Spleen (tissue), 11 donors: ENCODE measurements around the gene DIP2C. TPM values are rescaled to one million over a fixed set of nuclear protein-coding genes. Genes with fewer than 3 reads are reported as not detected.
"Not testable (repeated sequence)": the region's sequence is repeated elsewhere in the genome, so short reads cannot be mapped to it uniquely, and the experiment has no call there.

ENCODE experiments used
- DNase-seq: peaks from one replicate; pipeline ENCODE4 v3.0.0-alpha.2; 2020
- H3K27ac ChIP-seq, 8 donors: fragments of 200-600 bp; sonication (generic) in 7 of 8; 1 replicate in 4 of 8; 2 replicates in 4 of 8; pipeline versions ENCODE4 v1.5.0 to v1.8.0; 2016 to 2021; ENCODE audit warnings: inconsistent platforms in 4 of 8, mild to moderate bottlenecking in 4 of 8, moderate library complexity in 1 of 8
- H3K27me3 ChIP-seq, 7 donors: fragments of 200-600 bp; sonication (generic) in 6 of 7; replicated peaks in 1 of 7; 1 replicate in 4 of 7; 2 replicates in 3 of 7; pipeline versions ENCODE4 v1.5.0 to v1.8.0; 2016 to 2021; ENCODE audit warnings: inconsistent platforms in 3 of 7, mild to moderate bottlenecking in 1 of 7
- H3K36me3 ChIP-seq, 6 donors: fragments of 200-600 bp; sonication (generic) in 5 of 6; 1 replicate in 4 of 6; 2 replicates in 2 of 6; pipeline versions ENCODE4 v1.5.0 to v1.8.0; 2016 to 2021; ENCODE audit warnings: inconsistent platforms in 2 of 6
- H3K4me1 ChIP-seq, 6 donors: fragments of 200-600 bp; sonication (generic) in 5 of 6; 1 replicate in 3 of 6; 2 replicates in 3 of 6; pipeline versions ENCODE4 v1.5.0 to v1.8.0; 2016 to 2021; ENCODE audit warnings: inconsistent platforms in 3 of 6
- H3K4me3 ChIP-seq, 8 donors: fragments of 200-600 bp; sonication (generic) in 7 of 8; 1 replicate in 4 of 8; 2 replicates in 4 of 8; pipeline versions ENCODE4 v1.5.0 to v1.8.0; 2016 to 2021; ENCODE audit warnings: inconsistent platforms in 4 of 8, mild to moderate bottlenecking in 4 of 8, moderate library complexity in 2 of 8
- H3K9me3 ChIP-seq, 8 donors: fragments of 200-600 bp; sonication (generic) in 7 of 8; 1 replicate in 4 of 8; 2 replicates in 4 of 8; pipeline versions ENCODE4 v1.5.0 to v1.8.0; 2016 to 2021; ENCODE audit warnings: inconsistent platforms in 4 of 8
- POLR2A ChIP-seq, 3 donors: fragments of 450-650 bp; IDR thresholded peaks; one replicate each; pipeline ENCODE4 v1.5.1; 2017; ENCODE audit warnings: antibody characterized with exemption in 3 of 3, mild to moderate bottlenecking in 1 of 3
- POLR2AphosphoS5 ChIP-seq, 3 donors: sonication (generic); formaldehyde crosslinking; IDR thresholded peaks; one replicate each; pipeline ENCODE4 v1.5.1; 2017; ENCODE audit warnings: antibody characterized with exemption in 3 of 3
- WGBS, 5 donors: extraction: QIAGEN DNeasy Blood & Tissue Kit in 3 of 5; methylation state at CpG; one replicate each; pipeline versions ENCODE4 v1.1.5 to v1.1.7; 2013 to 2018; 5-methylcytosine and 5-hydroxymethylcytosine counted together
- intact Hi-C: fragments of 100-400 bp; cut with DNase I; formaldehyde crosslinking; loops from one replicate; pipeline ENCODE4 v1.15.0; 2023; ENCODE audit warnings: low total_unique reads
- polyA plus RNA-seq, 3 donors: library from polyadenylated mRNA; stranded (reverse); fragments of 200-250 nt; gene quantifications; one replicate each; pipeline ENCODE4 v1.2.1, GENCODE V29; 2013
- total RNA-seq, 7 donors: library from RNA; depleted of rRNA in 3 of 7; stranded (reverse); fragments of >200 nt in 3 of 7; fragmentation: NEBNext Ultra II Directional in 4 of 7; extraction: Animal tissue kit (Norgen Biotek cat#: 25700) in 4 of 7; gene quantifications; one replicate each; pipeline versions ENCODE4 v1.1.0 to v1.2.1, GENCODE V29; 2016 to 2021
- TF ChIP-seq, protein P1 (sequence below), 11 experiments: fragments of 200-600 bp in 7 of 11; fragments of 450-650 bp in 4 of 11; sonication (generic) in 4 of 11; IDR thresholded peaks in 8 of 11; conservative IDR thresholded peaks in 3 of 11; 1 replicate in 7 of 11; 2 replicates in 4 of 11; pipeline versions ENCODE4 v1.4.0 to v1.8.0; 2016 to 2021; ENCODE audit warnings: antibody characterized with exemption in 11 of 11, inconsistent platforms in 4 of 11, mild to moderate bottlenecking in 1 of 11
- donor health status: healthy with polysubstance abuse.
- donor health status: DM: no; HTN: no; CAD: no; lungs with moderate emphysema.
- donor health status: DM: no; HTN: no; CAD: no.
- donor health status: Bipolar disorder and iron deficiency.
- donor health status: healthy.
- donor health status: DM: no; HTN: no; CAD: no.
- donor health status: DM: yes; HTN: yes; CAD: no.

DIP2C gene
- total and polyA plus RNA-seq, 10 donors = 2.2 to 13.1 (median 9.0) TPM

DNA sequence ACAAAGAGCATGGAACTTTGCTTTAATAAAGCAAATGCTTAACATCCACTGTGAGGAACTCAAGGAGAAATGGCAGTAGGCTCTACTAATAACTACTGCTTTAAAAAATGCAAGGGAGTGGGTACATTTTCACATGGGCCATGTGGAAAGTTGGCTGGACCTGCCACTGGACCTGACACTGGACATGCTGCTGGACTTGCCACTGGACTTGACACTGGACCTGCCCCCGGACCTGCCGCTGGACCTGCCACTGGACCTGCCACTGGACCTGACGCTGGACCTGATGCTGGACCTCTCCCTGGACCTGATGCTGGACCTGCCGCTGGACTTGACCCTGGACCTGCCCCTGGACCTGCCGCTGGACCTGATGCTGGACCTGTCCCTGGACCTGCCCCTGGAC lies 32.6 kb downstream of the DIP2C start:
- H3K36me3 ChIP-seq = no peaks in the 10 kb centered on the region
- WGBS, 5 donors = 67 to 77% (median 72%) methylated on average over 3 to 5 of the region's 5 CpGs; no CpG with 5 or more reads in 1 of the 5 donors
- no peak overlapping the region for H3K27ac ChIP-seq
- TF ChIP-seq POLR2A (IDR thresholded peaks at IDR 0.05) (no peak), POLR2AphosphoS5 (IDR thresholded peaks at IDR 0.05) (no peak)
- TF ChIP-seq, protein P1, sequence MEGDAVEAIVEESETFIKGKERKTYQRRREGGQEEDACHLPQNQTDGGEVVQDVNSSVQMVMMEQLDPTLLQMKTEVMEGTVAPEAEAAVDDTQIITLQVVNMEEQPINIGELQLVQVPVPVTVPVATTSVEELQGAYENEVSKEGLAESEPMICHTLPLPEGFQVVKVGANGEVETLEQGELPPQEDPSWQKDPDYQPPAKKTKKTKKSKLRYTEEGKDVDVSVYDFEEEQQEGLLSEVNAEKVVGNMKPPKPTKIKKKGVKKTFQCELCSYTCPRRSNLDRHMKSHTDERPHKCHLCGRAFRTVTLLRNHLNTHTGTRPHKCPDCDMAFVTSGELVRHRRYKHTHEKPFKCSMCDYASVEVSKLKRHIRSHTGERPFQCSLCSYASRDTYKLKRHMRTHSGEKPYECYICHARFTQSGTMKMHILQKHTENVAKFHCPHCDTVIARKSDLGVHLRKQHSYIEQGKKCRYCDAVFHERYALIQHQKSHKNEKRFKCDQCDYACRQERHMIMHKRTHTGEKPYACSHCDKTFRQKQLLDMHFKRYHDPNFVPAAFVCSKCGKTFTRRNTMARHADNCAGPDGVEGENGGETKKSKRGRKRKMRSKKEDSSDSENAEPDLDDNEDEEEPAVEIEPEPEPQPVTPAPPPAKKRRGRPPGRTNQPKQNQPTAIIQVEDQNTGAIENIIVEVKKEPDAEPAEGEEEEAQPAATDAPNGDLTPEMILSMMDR (IDR thresholded peaks at IDR 0.05 in 8 of 11, conservative IDR thresholded peaks at IDR 0.05 in 3 of 11) = no peak
- H3K27me3 ChIP-seq = no peaks in the 10 kb centered on the region
- intact Hi-C loops = no loop called here
- H3K4me1 ChIP-seq = peaks cover 0 to 10% (median 5%) of the 10 kb centered on the region in 6 donors
- no peak overlapping the region for H3K4me3 ChIP-seq
- H3K9me3 ChIP-seq = no peaks in the 10 kb centered on the region
- no peak for DNase-seq

DNA sequence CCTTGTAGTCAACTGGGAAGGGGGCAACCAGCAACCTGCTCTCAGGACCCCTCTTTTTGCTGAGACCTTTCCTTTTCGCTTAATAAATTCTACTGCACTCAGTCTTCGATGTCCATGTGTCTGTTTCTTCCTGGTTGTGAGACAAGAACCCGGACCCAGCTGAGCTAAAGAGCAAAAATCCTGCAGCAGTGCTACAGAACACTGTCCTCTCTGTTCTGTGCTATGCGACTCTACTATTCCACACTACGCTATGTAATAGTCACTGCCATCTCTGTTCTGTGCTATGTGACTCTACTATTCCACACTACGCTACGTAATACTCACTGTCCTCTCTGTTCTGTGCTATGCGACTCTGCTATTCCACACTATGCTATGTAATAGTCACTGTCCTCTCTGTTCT lies 34.3 kb downstream of the DIP2C start:
- no peak overlapping the region for H3K27ac ChIP-seq
- DNase-seq = no peak
- intact Hi-C loops = no loop called here
- no peaks in the 10 kb centered on the region for H3K27me3 ChIP-seq
- WGBS, 5 donors = 91 to 96% (median 94%) methylated on average over 8 of the region's 8 CpGs
- TF ChIP-seq POLR2A (IDR thresholded peaks at IDR 0.05) = no peak
- TF ChIP-seq, protein P1 (IDR thresholded peaks at IDR 0.05 in 8 of 11, conservative IDR thresholded peaks at IDR 0.05 in 3 of 11) = no peak
- no peak for TF ChIP-seq POLR2AphosphoS5 (IDR thresholded peaks at IDR 0.05)
- H3K4me1 ChIP-seq = peaks cover 0 to 7% (median 3%) of the 10 kb centered on the region in 6 donors
- no peaks in the 10 kb centered on the region for H3K9me3 ChIP-seq
- H3K4me3 ChIP-seq = no peak overlapping the region
- H3K36me3 ChIP-seq = no peaks in the 10 kb centered on the region

DNA sequence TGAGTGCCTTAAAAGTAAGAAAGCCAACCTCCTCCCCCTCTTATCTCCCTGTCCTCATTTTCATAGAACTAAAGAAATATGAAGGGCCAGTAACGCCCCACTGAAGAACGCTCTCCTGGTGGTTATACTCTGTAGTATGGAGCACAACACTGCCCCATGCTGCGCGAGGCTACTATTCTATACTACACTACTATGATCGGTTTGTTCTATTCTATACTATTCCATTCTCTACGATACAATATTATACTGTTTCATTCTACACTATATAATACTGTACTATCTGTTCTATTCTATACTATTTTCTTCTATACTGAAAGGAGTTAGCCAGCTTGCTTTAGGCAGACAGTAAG lies 34.8 kb downstream of the DIP2C start:
- no peak overlapping the region for H3K4me3 ChIP-seq
- H3K27ac ChIP-seq = peak overlapping the region in 2 of 8 donors; percentile 2 to 13
- DNase-seq = no peak
- H3K4me1 ChIP-seq = peaks cover 0 to 13% (median 2%) of the 10 kb centered on the region in 6 donors
- no peaks in the 10 kb centered on the region for H3K27me3 ChIP-seq
- no peaks in the 10 kb centered on the region for H3K36me3 ChIP-seq
- WGBS, 5 donors = 84 to 90% (median 87%) methylated on average over 6 of the region's 6 CpGs
- no peaks in the 10 kb centered on the region for H3K9me3 ChIP-seq
- TF ChIP-seq POLR2AphosphoS5 (IDR thresholded peaks at IDR 0.05) (no peak), POLR2A (IDR thresholded peaks at IDR 0.05) (no peak)
- TF ChIP-seq, protein P1 (IDR thresholded peaks at IDR 0.05 in 8 of 11, conservative IDR thresholded peaks at IDR 0.05 in 3 of 11) = no peak
- intact Hi-C loops = no loop called here

DNA sequence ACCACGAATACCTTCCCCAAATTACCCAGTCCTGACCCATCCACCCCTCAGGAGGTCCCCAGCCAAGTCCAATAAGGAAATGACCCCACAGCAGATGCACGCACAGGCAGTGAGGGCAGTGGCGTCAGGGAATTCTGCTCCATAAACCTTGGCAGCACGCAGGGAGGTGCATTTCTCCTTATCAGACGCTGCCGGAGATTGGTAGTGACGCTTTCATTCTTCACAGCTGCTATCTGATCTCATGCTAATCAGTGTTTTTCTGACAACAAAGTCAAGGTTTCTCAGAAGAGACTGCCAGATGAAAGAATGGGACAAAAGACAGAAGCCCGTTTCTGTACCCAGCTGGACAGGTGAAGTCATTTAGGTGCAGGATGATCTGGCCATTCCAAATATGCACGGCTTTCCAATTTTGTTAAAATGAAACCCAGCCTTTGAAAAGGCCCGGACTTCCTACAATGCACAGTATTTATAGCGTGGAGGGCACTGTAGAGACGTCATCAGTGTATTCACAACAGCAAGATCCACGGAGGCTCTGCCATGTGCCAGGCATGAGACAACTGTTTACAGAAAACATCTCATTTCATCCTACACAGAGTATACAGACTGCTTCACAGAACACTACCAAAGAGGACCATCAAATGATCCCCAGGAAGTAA lies 35.3 kb downstream of the DIP2C start:
- H3K9me3 ChIP-seq = no peaks in the 10 kb centered on the region
- peaks cover 0 to 11% (median 0%) of the 10 kb centered on the region in 6 donors for H3K4me1 ChIP-seq
- intact Hi-C loops = no loop called here
- no peaks in the 10 kb centered on the region for H3K27me3 ChIP-seq
- DNase-seq = no peak
- H3K36me3 ChIP-seq = no peaks in the 10 kb centered on the region
- H3K27ac ChIP-seq = peak overlapping the region in 2 of 8 donors; percentile 2 to 13
- H3K4me3 ChIP-seq = peak overlapping the region in 1 of 8 donors; percentile 6
- no peak for TF ChIP-seq POLR2AphosphoS5 (IDR thresholded peaks at IDR 0.05)
- 44 to 54% (median 51%) methylated on average over 13 of the region's 13 CpGs for WGBS, 5 donors

DNA sequence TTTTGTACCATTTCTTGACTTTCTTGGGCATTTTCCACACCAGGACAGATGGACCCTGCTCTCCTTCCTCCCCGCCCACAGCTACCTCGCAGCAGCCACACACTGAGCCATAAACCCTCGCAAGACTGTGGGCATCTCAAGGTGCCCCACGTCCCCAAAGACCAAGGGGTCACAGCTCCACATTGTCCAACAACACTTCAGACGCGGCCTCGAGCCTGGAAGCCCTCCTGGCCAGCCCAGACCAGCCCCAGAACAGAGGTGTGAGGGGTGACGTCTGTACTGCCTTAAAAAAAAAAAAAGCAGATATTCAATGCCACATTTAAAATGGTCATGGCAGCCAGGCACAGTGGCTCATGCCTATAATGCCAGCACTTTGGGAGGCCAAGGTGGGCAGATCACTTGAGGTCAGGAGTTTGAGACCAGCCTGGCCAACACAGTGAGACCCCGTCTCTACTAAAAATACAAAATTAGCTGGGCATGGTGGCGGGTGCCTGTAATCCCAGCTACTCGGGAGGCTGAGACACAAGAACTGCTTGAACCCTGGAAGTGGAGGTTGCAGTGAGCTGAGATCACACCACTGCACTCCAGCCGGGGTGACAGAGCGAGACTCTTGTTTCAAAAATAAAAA lies 36.5 kb downstream of the DIP2C start:
- intact Hi-C loops, H3K27me3 ChIP-seq, H3K27ac ChIP-seq, H3K9me3 ChIP-seq, H3K36me3 ChIP-seq, DNase-seq, H3K4me3 ChIP-seq: not testable (repeated sequence)
- WGBS, 5 donors = 82 to 94% (median 89%) methylated on average over 13 of the region's 13 CpGs
- H3K4me1 ChIP-seq = peaks cover 0 to 11% (median 0%) of the 10 kb centered on the region in 6 donors
